GM18870 (cell line): ENCODE data around the gene ARNT2.
"Not testable (repeated sequence)": the region's sequence is repeated elsewhere in the genome, so short reads cannot be mapped to it uniquely, and the experiment has no call there.

ENCODE experiments used
- ATAC-seq: cut with Tn5 transposase; IDR thresholded peaks from one replicate; pipeline ENCODE4 v1.9.1; 2021; ENCODE audit warnings: moderate library complexity; ENCODE audit not compliant: unreplicated experiment

Gene ARNT2

GRCh38 chr15:80404057-80404760 lies at the start of gene ARNT2:
ARNT2 (plus strand) TSS chr15:80404382; CDS start chr15:80404516, 134 bp downstream.
- ATAC-seq, result no peak

DNA sequence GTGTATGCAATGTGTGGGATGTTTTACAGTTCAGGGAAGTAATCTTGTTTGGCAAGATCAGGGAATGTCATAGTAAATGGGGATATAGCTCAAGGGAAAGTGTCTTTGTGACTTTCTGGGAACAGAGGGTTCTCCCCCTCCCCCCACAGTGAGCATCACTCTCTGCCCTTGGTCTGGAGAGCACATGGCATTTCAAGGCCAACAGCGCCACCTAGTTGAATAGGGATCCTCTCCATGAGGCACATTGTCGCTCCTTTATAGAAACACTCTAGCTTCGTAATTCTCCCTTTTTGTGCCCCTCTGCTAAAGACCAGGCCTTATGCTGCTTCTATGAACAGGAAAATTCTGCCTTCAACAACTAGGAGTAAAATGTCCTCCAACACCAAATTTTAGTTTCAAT lies 37.1 kb upstream of the ARNT2 start:
- no peak for ATAC-seq

DNA sequence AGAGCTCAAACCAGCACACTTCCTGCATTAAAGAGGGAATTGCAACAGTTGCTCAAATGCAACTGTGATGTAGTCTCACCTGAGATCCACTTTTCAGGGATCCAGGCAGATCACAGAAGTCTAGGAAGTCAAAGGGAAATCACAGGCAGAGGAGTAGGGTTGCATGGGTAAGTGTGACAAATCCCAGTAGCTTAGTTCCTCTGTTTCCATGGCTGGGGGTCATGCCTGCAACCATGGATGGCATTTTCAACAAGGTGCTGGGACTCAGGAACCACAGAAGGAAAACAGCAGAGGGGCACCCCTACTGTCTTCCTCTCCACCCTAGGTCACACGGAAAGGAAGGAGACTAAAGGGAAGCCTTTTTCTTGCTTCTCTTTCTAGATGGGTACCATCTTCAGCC lies 36.5 kb upstream of the ARNT2 start:
- no peak for ATAC-seq

GRCh38 chr15:80371924-80372323 lies 32.3 kb upstream of the ARNT2 start:
- no peak for ATAC-seq

- no peak for ATAC-seq
Observed at GRCh38 chr15:80374441-80374840, 29.7 kb upstream of the ARNT2 start.

DNA sequence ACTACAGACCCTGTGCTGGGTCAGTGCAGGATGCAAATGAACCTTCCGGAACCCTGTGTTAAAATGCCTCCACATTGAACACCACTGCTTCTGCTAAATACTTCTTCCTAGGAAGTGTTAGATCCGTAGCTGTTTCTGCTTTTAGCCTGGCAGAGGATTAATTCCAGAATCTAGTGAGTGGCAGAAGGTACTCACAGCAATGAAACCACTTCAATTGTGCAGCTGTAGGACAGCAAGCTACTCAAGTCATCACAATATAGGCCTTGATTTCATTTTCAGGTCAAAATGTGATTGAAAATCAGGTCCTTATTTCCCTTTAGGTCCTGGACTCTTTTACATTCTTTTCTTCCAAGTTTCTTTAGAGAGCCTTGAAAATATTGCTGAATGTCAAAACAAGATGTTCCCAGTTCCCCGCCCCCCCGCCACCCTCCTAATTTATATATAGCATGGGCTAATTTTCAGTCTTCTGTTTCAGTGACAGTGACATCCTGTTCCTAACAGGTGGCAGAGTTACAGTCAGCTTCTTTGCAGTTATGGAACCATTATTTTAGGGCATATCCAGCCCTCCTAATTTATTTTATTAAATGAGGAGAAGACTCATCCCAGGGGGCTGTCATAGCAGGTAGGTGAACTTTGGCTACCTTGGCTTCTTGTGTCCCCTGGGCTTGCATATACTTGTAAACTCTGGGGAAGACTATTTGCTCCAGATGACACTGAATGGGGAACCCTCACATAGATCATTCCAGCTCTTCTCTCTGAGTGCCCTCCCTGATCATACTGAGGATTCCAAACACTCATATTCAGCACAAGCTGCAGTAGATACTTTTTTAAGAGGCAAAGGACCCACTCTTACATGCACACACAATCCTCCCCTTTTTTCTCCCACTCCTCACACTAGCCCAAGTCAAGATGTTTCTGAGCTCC lies 28.0 kb upstream of the ARNT2 start:
- no peak for ATAC-seq

DNA sequence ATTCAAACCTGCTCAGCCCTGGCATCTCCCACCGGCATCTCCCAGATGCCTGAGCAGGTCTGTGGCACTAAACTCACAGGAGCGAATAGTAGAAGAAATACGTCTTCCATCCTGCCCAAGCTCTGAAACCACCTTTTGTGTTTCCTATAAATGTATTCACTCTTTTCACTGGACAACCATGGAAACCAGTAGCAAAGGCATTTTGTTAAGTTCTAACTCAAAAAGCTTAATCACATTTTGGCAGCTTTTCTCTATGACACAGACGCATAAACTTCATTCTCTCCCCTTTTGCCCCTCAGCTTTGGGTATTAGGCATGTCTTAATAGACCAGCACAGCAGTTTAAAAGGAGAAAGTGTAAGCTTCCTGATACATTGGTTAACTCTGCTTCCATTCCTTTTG lies 24.5 kb upstream of the ARNT2 start:
- no peak for ATAC-seq

- no peak for ATAC-seq
Observed at GRCh38 chr15:80380154-80380553, 24.0 kb upstream of the ARNT2 start.

- ATAC-seq, result no peak
Observed at GRCh38 chr15:80382285-80382684, 21.9 kb upstream of the ARNT2 start.

DNA sequence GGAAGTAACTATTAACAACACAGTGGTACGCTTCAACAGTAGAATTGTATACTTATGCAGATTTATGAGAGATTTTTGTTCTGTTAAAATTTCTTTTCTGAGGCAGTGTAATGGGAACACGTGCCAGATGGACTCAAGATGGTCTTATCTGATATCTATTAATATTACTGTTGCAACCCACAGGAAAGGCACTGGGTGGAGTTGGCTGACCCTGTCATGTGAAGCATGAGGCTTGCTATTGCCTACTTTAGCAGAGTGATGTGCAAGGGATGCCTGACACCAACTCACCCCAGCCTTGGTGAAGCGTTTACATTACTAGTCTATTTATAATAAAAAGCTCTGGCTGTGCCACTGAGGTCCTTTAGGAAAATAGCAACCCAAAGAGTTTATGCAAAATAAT lies 19.8 kb upstream of the ARNT2 start:
- ATAC-seq, result no peak

DNA sequence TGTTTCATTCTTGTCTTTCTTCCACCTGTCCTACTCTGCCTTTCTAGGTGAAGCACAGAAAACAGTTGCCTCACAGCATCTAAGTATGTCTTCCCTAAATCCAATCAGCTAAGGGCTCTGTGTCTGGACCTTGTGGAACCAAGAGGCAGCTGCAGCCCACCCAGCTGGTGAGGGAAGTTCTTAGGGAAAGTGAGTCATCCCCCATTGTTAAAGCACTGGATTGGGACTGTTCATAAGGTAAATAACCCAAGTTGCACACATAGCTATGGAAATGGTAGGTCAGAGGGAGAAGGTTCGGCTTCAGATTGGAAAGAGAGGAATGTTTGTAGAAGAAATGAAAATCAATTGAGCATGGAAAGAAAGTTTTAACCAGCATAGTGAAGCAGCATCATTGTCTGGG lies 18.0 kb upstream of the ARNT2 start:
- no peak for ATAC-seq

DNA sequence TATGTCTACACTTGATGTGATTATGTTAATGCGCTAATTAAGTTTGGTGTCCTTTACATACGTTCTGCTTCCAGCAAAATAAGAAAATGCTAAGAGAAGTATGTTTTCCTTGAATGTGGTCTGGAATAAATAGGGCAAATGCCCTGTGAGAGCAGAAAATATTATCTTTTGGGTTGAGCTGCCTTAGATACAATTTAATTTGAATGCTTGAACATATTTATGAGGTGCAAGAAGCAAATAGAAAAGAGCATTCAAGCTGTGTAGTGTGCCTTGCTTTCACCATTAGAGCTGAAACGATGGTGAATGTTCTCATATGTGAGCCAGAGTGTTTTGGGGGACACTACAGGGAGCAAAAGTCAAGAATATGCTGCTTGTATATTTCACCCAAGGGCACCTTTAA lies 15.9 kb upstream of the ARNT2 start:
- ATAC-seq, result no peak

GRCh38 chr15:80389370-80389769 lies 14.8 kb upstream of the ARNT2 start:
- no peak for ATAC-seq

DNA sequence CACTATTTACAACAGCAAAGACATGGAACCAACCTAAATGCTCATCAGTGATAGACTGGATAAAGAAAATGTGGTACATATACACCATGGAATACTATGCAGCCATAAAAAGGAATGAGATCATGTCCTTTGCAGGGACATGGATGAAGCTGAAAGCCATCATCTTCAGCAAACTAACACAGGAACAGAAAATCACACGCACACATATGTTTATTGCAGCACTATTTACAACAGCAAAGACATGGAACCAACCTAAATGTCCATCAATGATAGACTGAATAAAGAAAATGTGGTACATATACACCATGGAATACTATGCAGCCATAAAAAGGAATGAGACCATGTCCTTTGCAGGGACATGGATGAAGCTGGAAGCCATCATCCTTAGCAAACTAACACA lies 13.2 kb upstream of the ARNT2 start:
- ATAC-seq, result not testable (repeated sequence)

GRCh38 chr15:80395616-80396015 lies 8.6 kb upstream of the ARNT2 start:
- no peak for ATAC-seq

- no peak for ATAC-seq
Observed at GRCh38 chr15:80396096-80396495, 8.1 kb upstream of the ARNT2 start.

DNA sequence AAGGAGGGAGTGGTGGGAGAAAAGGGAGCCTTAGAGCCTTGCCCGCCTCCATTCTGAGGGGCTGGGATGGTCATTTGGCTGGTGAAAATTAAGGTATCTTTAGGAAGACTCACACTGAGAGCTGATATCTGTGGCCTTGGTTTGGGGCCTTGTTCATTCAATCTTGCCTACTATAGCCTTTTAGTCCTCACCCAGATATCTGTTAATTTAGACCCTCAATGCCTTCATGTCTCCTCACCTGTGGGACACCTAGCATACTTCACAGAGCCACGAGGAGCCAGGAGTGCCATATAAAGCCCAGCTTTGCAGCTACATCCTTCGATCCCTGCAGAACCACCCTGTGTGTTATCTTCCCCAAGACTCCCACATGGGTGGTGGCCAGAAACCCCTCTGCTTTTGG lies 4.7 kb upstream of the ARNT2 start:
- ATAC-seq, result no peak

- no peak for ATAC-seq
Observed at GRCh38 chr15:80401456-80401855, 2.7 kb upstream of the ARNT2 start.

GRCh38 chr15:80402339-80402738 lies 1.8 kb upstream of the ARNT2 start:
- ATAC-seq, result no peak

DNA sequence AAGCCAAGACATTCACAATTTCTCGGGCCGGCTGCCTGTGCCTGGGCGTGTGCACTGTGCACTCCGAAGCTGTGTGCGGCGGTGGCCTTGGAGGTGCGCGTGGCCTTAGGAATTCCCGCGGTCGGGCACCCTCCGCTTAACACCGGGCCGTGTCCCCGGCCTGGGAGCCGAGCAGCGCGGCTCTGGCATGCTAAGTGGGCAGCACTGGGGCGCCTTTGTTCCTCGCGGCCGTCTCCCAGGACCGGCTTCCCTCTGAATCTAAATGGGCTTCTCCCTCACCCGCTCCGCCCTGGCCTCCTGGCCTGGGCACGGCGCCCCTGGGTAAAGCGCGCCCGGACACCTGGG lies 498 bp upstream of the ARNT2 start:
- ATAC-seq, result no peak

DNA sequence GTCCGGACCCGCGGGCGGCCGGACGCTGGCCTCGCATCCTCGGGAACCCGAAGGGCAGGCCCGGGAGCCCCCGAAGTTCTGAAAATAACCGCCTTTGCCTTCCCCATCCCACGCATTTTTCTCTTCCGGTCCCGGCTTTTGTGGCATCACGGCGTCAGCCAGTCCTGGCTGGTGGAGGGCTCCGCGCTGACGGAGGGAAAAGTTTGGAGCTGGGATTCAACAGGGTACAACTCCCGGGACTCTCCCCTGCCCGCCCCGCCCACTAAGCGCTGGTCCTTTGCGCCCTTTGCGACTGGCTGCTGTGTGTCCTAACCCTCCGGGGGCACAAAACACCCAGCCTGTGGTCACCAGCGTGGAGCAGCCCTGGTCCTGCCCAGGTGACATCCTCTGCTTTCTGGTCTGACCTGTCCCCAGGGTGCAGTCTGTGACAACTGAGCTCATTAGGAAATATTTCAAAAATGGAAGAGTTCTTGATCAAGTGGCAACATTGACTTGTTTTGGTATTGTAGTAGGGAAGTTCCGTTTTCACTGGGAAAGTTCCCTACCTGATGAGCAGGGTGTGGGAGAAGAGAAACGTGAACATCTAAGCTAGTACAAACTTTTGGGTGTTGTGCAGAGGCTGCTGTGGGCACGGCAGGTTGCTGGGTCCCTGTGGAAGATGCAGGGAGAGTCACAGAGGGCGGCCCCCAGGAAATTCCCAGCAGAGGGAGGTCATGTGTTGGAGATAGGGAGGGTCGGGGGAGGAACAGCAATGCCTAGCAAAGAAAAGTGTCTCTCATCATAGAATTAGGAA lies 775 bp downstream of the ARNT2 start:
- ATAC-seq, result no peak

GRCh38 chr15:80405554-80405850 lies 1.3 kb downstream of the ARNT2 start:
- ATAC-seq, result no peak
